Stimulated activated CD8-positive, alpha-beta memory T cell treated with anti-CD3 and anti-CD28 coated beads, Interleukin-15, amount 100 ng/mL, for 48 hours (primary cell): ENCODE measurements around the gene EXOC1.
"Not testable (repeated sequence)": the region's sequence is repeated elsewhere in the genome, so short reads cannot be mapped to it uniquely, and the experiment has no call there.

Experiments used
- DNase-seq, 2 donors: peaks; one replicate each; pipeline ENCODE4 v3.0.0-alpha.2; 2020; ENCODE audit warnings: low read depth in 2 of 2

Gene EXOC1, protein sequence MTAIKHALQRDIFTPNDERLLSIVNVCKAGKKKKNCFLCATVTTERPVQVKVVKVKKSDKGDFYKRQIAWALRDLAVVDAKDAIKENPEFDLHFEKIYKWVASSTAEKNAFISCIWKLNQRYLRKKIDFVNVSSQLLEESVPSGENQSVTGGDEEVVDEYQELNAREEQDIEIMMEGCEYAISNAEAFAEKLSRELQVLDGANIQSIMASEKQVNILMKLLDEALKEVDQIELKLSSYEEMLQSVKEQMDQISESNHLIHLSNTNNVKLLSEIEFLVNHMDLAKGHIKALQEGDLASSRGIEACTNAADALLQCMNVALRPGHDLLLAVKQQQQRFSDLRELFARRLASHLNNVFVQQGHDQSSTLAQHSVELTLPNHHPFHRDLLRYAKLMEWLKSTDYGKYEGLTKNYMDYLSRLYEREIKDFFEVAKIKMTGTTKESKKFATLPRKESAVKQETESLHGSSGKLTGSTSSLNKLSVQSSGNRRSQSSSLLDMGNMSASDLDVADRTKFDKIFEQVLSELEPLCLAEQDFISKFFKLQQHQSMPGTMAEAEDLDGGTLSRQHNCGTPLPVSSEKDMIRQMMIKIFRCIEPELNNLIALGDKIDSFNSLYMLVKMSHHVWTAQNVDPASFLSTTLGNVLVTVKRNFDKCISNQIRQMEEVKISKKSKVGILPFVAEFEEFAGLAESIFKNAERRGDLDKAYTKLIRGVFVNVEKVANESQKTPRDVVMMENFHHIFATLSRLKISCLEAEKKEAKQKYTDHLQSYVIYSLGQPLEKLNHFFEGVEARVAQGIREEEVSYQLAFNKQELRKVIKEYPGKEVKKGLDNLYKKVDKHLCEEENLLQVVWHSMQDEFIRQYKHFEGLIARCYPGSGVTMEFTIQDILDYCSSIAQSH

GRCh38 chr4:55853484-55854046 is at the start of gene EXOC1:
EXOC1 (plus strand) TSS chr4:55853648; CDS start chr4:55858324, 4,676 bp downstream.
- DNase-seq, result peak; percentile 96 to 97

DNA sequence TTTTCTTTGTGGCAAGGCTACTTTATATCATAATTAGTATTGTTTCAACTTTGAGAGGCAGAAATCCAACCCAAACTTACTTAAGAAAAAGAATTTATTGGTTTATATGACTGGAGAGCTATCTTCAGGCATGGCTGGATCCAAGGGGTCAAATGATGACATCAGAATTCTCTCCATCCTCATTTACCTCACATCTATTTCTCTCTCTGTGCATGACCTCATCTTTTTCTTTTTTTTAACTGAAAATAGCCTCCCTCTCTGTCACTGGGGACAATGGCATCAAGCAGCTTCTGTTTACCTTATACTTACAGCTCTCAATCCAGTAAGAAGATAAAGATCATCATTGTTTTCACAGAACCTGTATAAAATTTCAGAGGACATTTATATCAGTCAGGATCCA is 45.9 kb upstream of the EXOC1 start:
- no peak for DNase-seq

DNA sequence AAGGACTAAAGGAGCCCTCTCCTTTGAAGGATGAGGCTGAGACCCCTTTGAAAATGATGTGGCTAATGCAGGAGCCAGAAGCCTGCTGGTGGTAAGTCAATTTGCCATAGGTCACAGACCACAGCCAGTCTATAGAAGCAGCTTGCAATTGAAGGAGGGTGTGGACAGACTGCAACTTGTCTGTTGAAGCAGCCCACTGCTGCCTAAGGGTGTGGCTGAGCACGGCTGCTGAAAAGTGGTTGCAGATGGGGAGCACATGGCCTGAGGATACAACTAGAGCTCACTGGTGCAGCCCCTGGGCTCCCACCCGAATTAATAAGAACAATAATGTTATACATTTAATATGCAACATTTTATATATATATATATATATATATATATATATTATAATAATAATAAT is 45.3 kb upstream of the EXOC1 start:
- no peak for DNase-seq

GRCh38 chr4:55808632-55809031 is 44.8 kb upstream of the EXOC1 start:
- DNase-seq, result no peak

DNA sequence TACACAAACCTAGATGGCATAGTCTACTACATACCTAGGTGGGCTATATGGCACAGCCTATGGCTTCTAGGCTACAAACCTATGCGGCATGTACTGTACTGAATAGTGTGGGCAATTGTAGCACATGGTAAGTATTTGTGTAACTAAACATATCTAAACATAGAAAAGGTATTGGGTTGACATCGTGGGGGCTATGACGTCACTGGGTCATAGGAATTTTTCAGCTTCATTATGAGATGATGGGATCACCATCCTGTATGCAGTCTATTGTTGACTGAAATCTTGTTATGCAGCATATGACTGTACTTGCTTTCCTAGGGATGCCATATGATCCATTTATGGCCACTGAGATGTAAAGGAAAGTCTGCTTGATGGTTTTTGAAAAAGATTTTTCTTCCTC is 35.8 kb upstream of the EXOC1 start:
- DNase-seq, result no peak

GRCh38 chr4:55819634-55820033 is 33.8 kb upstream of the EXOC1 start, which contains the start of gene EXOC1L:
EXOC1L (plus strand) TSS chr4:55819790; CDS start chr4:55820027, 237 bp downstream.
- DNase-seq, result no peak

DNA sequence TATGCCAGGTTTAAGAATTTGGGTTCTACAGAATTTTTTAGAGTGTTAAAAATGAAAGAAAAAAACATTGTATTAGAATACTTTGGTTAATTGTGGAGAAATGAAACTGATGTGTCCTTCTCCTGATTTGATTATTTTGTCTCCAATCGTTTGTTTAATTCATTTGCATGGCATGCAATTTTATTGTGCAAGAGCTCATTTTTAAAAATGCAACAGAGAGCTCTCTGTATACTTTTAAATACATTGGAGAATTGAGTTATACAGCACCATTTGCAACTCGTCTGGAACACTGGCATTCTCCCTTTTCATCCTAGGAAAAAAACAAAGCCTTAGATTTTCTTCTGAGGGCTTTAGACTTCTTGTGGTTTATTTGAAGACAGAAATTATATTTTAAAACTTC is 33.2 kb upstream of the EXOC1 start:
- no peak for DNase-seq

- DNase-seq, result no peak
Observed at GRCh38 chr4:55822329-55822728, 31.1 kb upstream of the EXOC1 start.

- DNase-seq, result no peak
Observed at GRCh38 chr4:55824865-55825264, 28.6 kb upstream of the EXOC1 start.

DNA sequence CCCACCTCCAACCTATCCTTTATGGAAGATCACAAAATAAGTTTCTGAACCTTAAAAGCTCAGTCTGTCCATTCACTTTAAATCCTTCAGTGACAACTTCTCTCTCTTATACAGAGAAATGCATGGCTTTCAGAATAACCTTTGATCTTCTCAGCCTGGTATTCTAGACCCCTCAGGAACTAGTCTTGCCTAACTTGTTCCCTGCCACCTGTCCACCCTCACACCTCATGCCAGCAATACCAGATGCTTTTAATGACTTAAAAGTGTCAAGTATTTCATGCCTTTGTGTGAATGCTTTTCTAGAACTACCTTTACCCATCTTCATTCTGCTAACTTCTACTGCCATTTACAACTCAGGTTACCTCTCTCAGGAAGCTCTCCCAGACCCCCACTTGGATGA is 26.5 kb upstream of the EXOC1 start:
- DNase-seq, result no peak

- DNase-seq, result no peak
Observed at GRCh38 chr4:55827582-55827981, 25.9 kb upstream of the EXOC1 start.

DNA sequence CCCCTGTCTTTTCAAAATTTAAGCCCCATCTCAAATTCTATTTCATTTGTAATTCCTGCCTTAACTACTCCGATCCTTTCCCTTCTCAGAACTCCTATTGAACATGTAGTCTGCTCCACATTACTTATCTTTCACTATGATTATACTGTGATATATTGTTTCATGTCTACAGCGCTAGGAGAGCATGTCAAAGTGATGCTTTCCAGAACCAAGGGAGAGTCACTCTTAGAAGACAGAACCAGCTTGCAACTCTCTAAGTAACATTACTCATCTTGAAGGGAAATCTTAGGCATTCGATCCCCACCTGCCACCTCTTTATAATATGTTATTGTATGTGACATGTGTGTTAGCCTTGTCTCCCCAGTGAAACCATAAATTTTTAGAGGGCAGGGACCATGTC is 23.4 kb upstream of the EXOC1 start:
- DNase-seq, result no peak

DNA sequence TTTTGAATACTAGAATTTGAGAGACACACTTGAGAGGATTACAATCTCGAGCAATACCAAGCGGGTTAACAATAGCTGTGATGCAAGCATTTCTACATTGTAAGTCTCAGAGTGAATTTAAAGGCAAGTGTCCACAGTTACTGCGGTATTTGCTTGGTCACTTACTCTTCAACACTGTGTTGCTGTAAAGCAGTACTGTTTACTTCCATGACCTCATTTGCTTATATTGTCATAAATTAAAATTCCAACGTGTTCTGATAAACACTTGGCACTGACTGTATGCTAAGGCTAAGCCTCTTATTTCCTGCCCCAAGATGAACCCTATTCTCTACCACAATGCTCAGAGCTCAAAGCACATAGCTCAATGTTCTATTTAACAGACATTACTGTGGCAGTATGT is 22.7 kb upstream of the EXOC1 start:
- no peak for DNase-seq

DNA sequence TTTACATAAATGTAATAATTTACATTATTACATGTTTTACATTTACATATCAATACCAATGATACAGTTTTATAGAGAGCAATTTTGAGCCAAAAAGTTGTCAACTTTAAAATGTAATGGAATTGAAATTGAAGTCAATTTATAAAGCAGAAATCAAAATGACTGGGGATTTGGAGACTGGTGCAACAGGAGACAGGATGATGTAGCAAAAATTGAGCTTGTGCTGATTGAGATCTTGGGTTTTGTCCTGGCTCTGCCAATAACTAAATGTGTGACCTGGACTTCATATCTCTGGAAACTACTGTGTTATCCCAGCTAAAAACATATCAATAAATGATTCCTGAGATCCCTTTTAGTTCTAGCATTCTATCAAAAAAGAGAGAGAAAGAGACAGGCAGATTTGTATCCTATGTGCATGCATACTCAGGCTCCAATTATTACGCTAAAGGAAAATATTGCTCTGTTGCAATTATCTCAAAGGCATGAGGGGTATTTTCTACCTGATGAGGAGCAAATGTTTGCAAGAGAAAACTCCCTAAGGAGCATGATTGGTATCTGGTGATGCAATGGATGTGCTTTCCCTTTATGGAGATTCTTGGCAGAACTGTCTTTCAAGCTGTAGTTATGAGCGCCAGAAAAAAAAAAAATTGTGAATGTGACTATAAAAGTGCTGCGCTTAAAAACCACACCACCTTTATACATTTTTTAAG is 19.2 kb upstream of the EXOC1 start:
- DNase-seq, result no peak

- DNase-seq, result no peak
Observed at GRCh38 chr4:55837903-55838302, 15.5 kb upstream of the EXOC1 start.

GRCh38 chr4:55838356-55838755 is 15.1 kb upstream of the EXOC1 start:
- DNase-seq, result no peak

DNA sequence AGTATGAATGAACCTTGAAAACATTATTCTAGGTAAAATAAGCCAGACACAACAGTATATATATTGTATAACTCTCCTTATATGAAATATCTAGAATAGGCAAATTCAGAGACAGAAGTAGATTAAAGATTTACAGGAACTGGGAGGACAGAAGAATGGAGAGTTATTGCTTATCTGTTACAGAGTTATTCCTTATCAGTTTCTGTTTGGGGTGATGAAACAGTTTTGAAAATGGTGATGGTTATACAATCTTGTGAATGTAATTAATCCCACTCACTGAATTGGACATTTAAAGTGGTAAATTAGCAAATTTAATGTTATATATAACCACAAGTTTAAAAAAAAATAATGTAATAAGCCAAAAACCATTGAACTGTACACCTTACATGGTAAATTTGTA is 14.5 kb upstream of the EXOC1 start:
- DNase-seq, result no peak

- DNase-seq, result no peak
Observed at GRCh38 chr4:55840956-55841355, 12.5 kb upstream of the EXOC1 start.

DNA sequence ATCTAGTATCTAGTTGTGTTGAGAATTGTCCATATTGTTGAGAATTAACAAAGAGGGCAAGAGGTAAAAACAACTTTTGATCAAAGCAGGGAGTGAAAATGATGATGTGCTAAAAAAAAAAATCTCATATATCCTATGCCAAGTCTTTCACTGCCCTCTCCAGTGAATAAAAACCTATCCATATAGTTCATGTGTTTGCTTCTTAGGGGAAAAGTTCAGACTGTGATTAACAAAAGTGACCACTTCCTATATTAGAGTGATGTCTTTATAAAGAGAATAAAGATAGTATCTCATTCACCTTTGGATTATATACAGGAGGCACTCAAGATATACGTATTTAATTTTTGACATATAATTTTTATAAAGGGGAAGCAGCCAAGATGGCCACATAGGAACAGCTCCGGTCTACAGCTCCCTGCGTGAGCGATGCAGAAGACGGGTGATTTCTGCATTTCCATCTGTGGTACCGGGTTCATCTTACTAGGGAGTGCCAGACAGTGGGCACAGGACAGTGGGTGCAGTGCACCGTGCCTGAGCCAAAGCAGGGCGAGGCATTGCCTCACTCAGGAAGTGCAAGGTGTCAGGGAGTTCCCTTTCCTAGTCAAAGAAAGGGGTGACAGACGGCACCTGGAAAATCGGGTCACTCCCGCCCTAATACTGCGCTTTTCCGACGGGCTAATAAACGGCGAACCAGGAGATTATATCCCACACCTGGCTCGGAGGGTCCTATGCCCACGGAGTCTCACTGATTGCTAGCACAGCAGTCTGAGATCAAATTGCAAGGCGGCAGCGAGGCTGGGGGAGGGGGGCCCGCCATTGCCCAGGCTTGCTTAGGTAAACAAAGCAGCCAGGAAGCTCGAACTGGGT is 11.8 kb upstream of the EXOC1 start:
- not testable (repeated sequence) for DNase-seq

- not testable (repeated sequence) for DNase-seq
Observed at GRCh38 chr4:55842312-55842711, 11.1 kb upstream of the EXOC1 start.

DNA sequence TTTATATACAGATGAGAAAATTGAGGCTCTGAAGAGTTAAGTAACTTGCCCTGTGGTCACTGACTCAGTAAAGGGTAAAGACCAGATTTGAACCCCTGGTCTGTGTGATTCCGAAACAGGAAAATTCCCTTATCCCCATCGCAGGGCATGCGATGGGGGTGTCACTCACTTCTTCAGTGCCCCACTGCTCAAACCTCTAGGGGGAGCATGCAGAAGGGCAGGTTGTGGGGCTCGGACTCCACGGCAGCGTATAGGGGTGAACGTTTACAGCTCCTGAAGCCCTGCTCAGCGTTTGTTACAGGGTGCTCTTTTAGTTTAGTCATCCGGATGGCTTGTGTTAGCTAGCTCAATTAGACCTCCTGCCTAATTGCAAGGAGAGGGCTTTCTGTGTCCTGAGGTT is 3.7 kb upstream of the EXOC1 start:
- DNase-seq, result no peak
